HEK293 (cell line): Measurements from ENCODE around the gene HEATR5B.

Experiments
- CTCF ChIA-PET: fragments of 350-600 bp; formaldehyde crosslinking; extraction: SDS; loops from one replicate; lab custom pipeline; 2021; ENCODE audit warnings: antibody characterized with exemption; lab: Yijun Ruan, JAX
- POLR2A ChIA-PET: fragments of 300-600 bp; formaldehyde crosslinking; extraction: SDS; loops from one replicate; lab custom pipeline; 2020; ENCODE audit warnings: antibody characterized with exemption, inconsistent platforms; lab: Yijun Ruan, JAX
- H3K27ac ChIP-seq: fragments of 200-500 bp; sonication (Bioruptor generic); 2 replicates; pipeline ENCODE4 v1.5.1; 2014; ENCODE audit warnings: low read depth, low read length, control low read depth, inconsistent platforms; ENCODE audit errors: extremely low read depth
- H3K36me3 ChIP-seq, 2 experiments: fragments of 200-500 bp in 1 of 2; sonication (Bioruptor generic) in 1 of 2; 1 replicate in 1 of 2; 2 replicates in 1 of 2; pipeline ENCODE4 v1.5.1; 2014 to 2017; ENCODE audit warnings: inconsistent platforms in 2 of 2, low read length in 2 of 2; ENCODE audit not compliant: control insufficient read depth in 2 of 2, insufficient read depth in 1 of 2
- H3K4me1 ChIP-seq: fragments of 200-500 bp; sonication (Bioruptor generic); 2 replicates; pipeline ENCODE4 v1.5.1; 2014; ENCODE audit warnings: mild to moderate bottlenecking, low read length, inconsistent platforms; ENCODE audit not compliant: control insufficient read depth, insufficient read depth
- H3K4me3 ChIP-seq: 2 replicates; pipeline ENCODE4 v1.5.1; 2011; ENCODE audit warnings: low read depth, mild to moderate bottlenecking, control low read depth, low read length, moderate library complexity
- H3K9me3 ChIP-seq: fragments of 200-500 bp; sonication (Bioruptor generic); 2 replicates; pipeline ENCODE4 v1.5.1; 2014; ENCODE audit warnings: low read depth, low read length, inconsistent platforms; ENCODE audit not compliant: control insufficient read depth, insufficient read depth
- EGR2 ChIP-seq: fragments of 450-650 bp; formaldehyde crosslinking; IDR thresholded peaks from 2 replicates; pipeline ENCODE4 v1.5.1; 2016; ENCODE audit warnings: low read depth, missing biosample characterization, missing genetic modification characterization
- GFI1B ChIP-seq: fragments of 450-650 bp; formaldehyde crosslinking; IDR thresholded peaks from 2 replicates; pipeline ENCODE4 v1.5.1; 2016; ENCODE audit warnings: missing biosample characterization, missing genetic modification characterization
- KLF10 ChIP-seq: fragments of 450-650 bp; IDR thresholded peaks from 2 replicates; pipeline ENCODE4 v1.5.1; 2018; ENCODE audit warnings: missing biosample characterization, mild to moderate bottlenecking, missing genetic modification characterization
- YY1 ChIP-seq: fragments of 450-650 bp; formaldehyde crosslinking; IDR thresholded peaks from 2 replicates; pipeline ENCODE4 v1.5.1; 2018; ENCODE audit warnings: missing biosample characterization, missing genetic modification characterization
- ZNF10 ChIP-seq: fragments of 450-650 bp; formaldehyde crosslinking; IDR thresholded peaks from 2 replicates; pipeline ENCODE4 v1.5.1; 2017; ENCODE audit warnings: missing biosample characterization, missing genetic modification characterization
- ZNF146 ChIP-seq: fragments of 450-650 bp; formaldehyde crosslinking; IDR thresholded peaks from 2 replicates; pipeline ENCODE4 v1.5.1; 2016; ENCODE audit warnings: missing biosample characterization, missing genetic modification characterization
- ZNF157 ChIP-seq: fragments of 450-650 bp; formaldehyde crosslinking; IDR thresholded peaks from 2 replicates; pipeline ENCODE4 v1.5.1; 2016; ENCODE audit warnings: missing biosample characterization, missing genetic modification characterization
- ZNF223 ChIP-seq: fragments of 450-650 bp; formaldehyde crosslinking; IDR thresholded peaks from 2 replicates; pipeline ENCODE4 v1.5.1; 2016; ENCODE audit warnings: missing biosample characterization, missing genetic modification characterization
- ZNF23 ChIP-seq: fragments of 450-650 bp; formaldehyde crosslinking; IDR thresholded peaks from 2 replicates; pipeline ENCODE4 v1.5.1; 2016; ENCODE audit warnings: missing biosample characterization, missing genetic modification characterization, borderline replicate concordance
- ZNF24 ChIP-seq: fragments of 450-650 bp; formaldehyde crosslinking; IDR thresholded peaks from 2 replicates; pipeline ENCODE4 v1.5.1; 2016; ENCODE audit warnings: missing biosample characterization, missing genetic modification characterization
- ZNF350 ChIP-seq: fragments of 450-650 bp; formaldehyde crosslinking; IDR thresholded peaks from 2 replicates; pipeline ENCODE4 v1.5.0; 2017; ENCODE audit warnings: missing biosample characterization, mild to moderate bottlenecking, missing genetic modification characterization
- ZNF394 ChIP-seq: fragments of 450-650 bp; formaldehyde crosslinking; IDR thresholded peaks from 2 replicates; pipeline ENCODE4 v1.5.1; 2016; ENCODE audit warnings: missing biosample characterization, missing genetic modification characterization, mild to moderate bottlenecking, moderate library complexity, borderline replicate concordance
- ZNF404 ChIP-seq: fragments of 450-650 bp; formaldehyde crosslinking; IDR thresholded peaks from 2 replicates; pipeline ENCODE4 v1.5.1; 2017; ENCODE audit warnings: missing biosample characterization, missing genetic modification characterization
- ZNF416 ChIP-seq: fragments of 450-650 bp; formaldehyde crosslinking; IDR thresholded peaks from 2 replicates; pipeline ENCODE4 v1.5.1; 2016; ENCODE audit warnings: missing biosample characterization, missing genetic modification characterization
- ZNF423 ChIP-seq: fragments of 450-650 bp; formaldehyde crosslinking; IDR thresholded peaks from 2 replicates; pipeline ENCODE4 v1.5.1; 2016; ENCODE audit warnings: missing biosample characterization, missing genetic modification characterization
- ZNF549 ChIP-seq: fragments of 450-650 bp; IDR thresholded peaks from 2 replicates; pipeline ENCODE4 v1.5.1; 2018; ENCODE audit warnings: missing biosample characterization, missing genetic modification characterization, mild to moderate bottlenecking, inconsistent platforms, moderate library complexity
- ZNF621 ChIP-seq: fragments of 450-650 bp; formaldehyde crosslinking; IDR thresholded peaks from 2 replicates; pipeline ENCODE4 v1.5.1; 2017; ENCODE audit warnings: missing biosample characterization, missing genetic modification characterization
- ZNF626 ChIP-seq: fragments of 450-650 bp; sonication (Bioruptor Pico); formaldehyde crosslinking; IDR thresholded peaks from 2 replicates; pipeline ENCODE4 v1.5.1; 2018; ENCODE audit warnings: missing biosample characterization, missing genetic modification characterization, inconsistent platforms
- ZNF660 ChIP-seq: fragments of 450-650 bp; IDR thresholded peaks from 2 replicates; pipeline ENCODE4 v1.5.1; 2018; ENCODE audit warnings: missing biosample characterization, mild to moderate bottlenecking, missing genetic modification characterization
- ZNF677 ChIP-seq: fragments of 450-650 bp; IDR thresholded peaks from 2 replicates; pipeline ENCODE4 v1.5.0; 2018; ENCODE audit warnings: missing biosample characterization, mild to moderate bottlenecking, missing genetic modification characterization, moderate library complexity
- ZNF777 ChIP-seq: fragments of 450-650 bp; formaldehyde crosslinking; IDR thresholded peaks from 2 replicates; pipeline ENCODE4 v1.5.1; 2017; ENCODE audit warnings: missing biosample characterization, missing genetic modification characterization, borderline replicate concordance
- ZNF830 ChIP-seq: fragments of 450-650 bp; IDR thresholded peaks from 2 replicates; pipeline ENCODE4 v1.5.0; 2018; ENCODE audit warnings: missing biosample characterization, missing genetic modification characterization, low read depth, mild to moderate bottlenecking, moderate library complexity
- ZSCAN30 ChIP-seq: fragments of 450-650 bp; IDR thresholded peaks from 2 replicates; pipeline ENCODE4 v1.5.1; 2018; ENCODE audit warnings: missing biosample characterization, mild to moderate bottlenecking, missing genetic modification characterization, moderate library complexity
- TF ChIP-seq, protein P1 (sequence below): fragments of 450-650 bp; formaldehyde crosslinking; IDR thresholded peaks from 2 replicates; pipeline ENCODE4 v1.5.1; 2016; ENCODE audit warnings: missing biosample characterization, missing genetic modification characterization
- TF ChIP-seq, protein P2 (sequence below): fragments of 450-650 bp; formaldehyde crosslinking; IDR thresholded peaks from 2 replicates; pipeline ENCODE4 v1.5.1; 2016; ENCODE audit warnings: missing biosample characterization, missing genetic modification characterization, borderline replicate concordance
- TF ChIP-seq, protein P3 (sequence below): fragments of 450-650 bp; formaldehyde crosslinking; IDR thresholded peaks from 2 replicates; pipeline ENCODE4 v1.5.1; 2016; ENCODE audit warnings: missing biosample characterization, missing genetic modification characterization
- TF ChIP-seq, protein P4 (sequence below): fragments of 450-650 bp; formaldehyde crosslinking; conservative IDR thresholded peaks from 2 replicates; pipeline ENCODE4 v1.5.1; 2016; ENCODE audit warnings: low read depth, missing biosample characterization, missing genetic modification characterization

The HEATR5B gene

DNA sequence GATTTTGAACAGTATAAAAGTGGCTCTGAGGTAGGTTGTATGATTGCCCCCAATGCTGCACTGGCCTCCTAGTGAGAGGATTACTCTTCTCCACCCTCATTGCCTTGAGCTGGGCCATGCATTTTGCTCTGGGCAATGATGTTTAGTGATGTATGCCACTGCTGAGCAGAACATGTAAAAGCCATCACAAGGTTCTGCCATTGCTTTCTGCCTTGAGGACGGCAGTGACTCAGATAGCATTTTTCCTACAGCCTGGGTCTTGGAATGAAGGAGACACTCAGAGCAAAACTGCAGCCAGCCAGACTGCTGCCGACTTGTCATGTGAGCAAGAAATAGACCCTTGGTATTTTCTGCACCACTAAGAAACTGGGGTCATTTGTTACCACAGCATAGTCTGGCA, 27.8 kb upstream of the HEATR5B start:
- H3K4me3 ChIP-seq: no peak overlapping the region
- H3K27ac ChIP-seq: no peak overlapping the region
- no peak for TF ChIP-seq ZNF423 (tag by site-specific recombination)
- no peak for TF ChIP-seq GFI1B (tag by site-specific recombination)
- TF ChIP-seq ZNF24 (tag by site-specific recombination): no peak
- no peak for TF ChIP-seq ZNF830 (tag by site-specific recombination)
- TF ChIP-seq ZNF223 (tag by site-specific recombination): no peak
- TF ChIP-seq ZNF350: no peak
- TF ChIP-seq ZNF10 (tag by site-specific recombination): no peak
- TF ChIP-seq ZNF157: no peak
- TF ChIP-seq, protein P1, sequence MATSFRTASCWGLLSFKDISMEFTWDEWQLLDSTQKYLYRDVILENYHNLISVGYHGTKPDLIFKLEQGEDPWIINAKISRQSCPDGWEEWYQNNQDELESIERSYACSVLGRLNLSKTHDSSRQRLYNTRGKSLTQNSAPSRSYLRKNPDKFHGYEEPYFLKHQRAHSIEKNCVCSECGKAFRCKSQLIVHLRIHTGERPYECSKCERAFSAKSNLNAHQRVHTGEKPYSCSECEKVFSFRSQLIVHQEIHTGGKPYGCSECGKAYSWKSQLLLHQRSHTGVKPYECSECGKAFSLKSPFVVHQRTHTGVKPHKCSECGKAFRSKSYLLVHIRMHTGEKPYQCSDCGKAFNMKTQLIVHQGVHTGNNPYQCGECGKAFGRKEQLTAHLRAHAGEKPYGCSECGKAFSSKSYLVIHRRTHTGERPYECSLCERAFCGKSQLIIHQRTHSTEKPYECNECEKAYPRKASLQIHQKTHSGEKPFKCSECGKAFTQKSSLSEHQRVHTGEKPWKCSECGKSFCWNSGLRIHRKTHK: no peak
- no peak for TF ChIP-seq ZNF677
- TF ChIP-seq EGR2: no peak
- TF ChIP-seq ZNF404 (tag by site-specific recombination): no peak
- TF ChIP-seq ZNF146 (tag by site-specific recombination): no peak
- TF ChIP-seq, protein P2, sequence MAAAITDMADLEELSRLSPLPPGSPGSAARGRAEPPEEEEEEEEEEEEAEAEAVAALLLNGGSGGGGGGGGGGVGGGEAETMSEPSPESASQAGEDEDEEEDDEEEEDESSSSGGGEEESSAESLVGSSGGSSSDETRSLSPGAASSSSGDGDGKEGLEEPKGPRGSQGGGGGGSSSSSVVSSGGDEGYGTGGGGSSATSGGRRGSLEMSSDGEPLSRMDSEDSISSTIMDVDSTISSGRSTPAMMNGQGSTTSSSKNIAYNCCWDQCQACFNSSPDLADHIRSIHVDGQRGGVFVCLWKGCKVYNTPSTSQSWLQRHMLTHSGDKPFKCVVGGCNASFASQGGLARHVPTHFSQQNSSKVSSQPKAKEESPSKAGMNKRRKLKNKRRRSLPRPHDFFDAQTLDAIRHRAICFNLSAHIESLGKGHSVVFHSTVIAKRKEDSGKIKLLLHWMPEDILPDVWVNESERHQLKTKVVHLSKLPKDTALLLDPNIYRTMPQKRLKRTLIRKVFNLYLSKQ (tag by site-specific recombination): no peak
- TF ChIP-seq ZNF621 (tag by site-specific recombination): no peak
- no peak for TF ChIP-seq ZSCAN30 (tag by site-specific recombination)
- TF ChIP-seq ZNF660: no peak
- TF ChIP-seq ZNF626: no peak
- TF ChIP-seq, protein P3, sequence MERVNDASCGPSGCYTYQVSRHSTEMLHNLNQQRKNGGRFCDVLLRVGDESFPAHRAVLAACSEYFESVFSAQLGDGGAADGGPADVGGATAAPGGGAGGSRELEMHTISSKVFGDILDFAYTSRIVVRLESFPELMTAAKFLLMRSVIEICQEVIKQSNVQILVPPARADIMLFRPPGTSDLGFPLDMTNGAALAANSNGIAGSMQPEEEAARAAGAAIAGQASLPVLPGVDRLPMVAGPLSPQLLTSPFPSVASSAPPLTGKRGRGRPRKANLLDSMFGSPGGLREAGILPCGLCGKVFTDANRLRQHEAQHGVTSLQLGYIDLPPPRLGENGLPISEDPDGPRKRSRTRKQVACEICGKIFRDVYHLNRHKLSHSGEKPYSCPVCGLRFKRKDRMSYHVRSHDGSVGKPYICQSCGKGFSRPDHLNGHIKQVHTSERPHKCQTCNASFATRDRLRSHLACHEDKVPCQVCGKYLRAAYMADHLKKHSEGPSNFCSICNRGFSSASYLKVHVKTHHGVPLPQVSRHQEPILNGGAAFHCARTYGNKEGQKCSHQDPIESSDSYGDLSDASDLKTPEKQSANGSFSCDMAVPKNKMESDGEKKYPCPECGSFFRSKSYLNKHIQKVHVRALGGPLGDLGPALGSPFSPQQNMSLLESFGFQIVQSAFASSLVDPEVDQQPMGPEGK (tag by site-specific recombination): no peak
- POLR2A ChIA-PET: no interaction called here
- H3K36me3 ChIP-seq: peaks cover 48 to 61% of the 10 kb centered on the region in 2 experiments
- no peaks in the 10 kb centered on the region for H3K9me3 ChIP-seq
- no peaks in the 10 kb centered on the region for H3K4me1 ChIP-seq
- CTCF ChIA-PET: interaction anchor here (0.7 kb wide), 1 partner anchor 231 kb away, joined by 3 read pairs; no protein-coding TSS in a partner anchor

DNA sequence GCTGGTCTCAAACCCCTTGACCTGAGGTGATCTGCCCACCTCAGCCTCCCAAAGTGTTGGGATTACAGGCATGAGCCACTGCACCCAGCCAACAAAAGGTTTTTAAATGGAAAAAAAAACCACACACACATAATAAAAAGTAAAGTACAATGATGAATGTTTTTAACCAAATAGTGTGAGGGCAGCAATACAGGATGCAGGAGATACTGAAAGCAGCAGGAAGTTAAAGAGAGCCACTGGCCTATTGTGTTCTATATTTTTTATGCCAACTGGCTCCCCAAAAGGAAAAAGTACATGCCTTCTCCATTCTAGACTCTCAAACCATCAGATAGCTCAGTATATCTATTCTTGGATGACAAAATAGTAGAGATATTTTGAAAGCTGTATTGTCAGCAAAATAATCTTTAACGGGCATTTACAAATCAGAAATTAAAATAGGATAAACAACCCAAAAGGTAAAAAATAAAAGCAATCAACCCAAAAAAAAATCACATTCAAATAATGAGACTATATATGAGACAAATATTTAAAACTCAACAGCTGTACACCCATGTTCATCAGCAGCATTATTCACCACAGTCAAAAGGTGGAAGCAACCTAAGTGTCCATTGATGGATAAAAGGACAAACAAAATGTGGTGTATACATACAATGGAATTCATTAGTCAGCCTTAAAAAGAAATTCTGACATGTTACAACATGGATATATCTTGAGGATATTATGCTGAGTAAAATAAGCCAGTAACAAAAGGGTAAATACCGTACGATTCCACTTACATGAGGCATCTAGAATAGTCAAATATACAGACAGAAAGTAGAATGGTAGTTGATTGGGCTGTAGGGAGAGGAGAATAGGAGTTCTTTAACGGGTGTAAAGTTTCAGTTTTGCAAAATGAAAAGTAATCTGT, 26.4 kb upstream of the HEATR5B start:
- H3K4me1 ChIP-seq: no peaks in the 10 kb centered on the region
- no peak overlapping the region for H3K4me3 ChIP-seq
- CTCF ChIA-PET: interaction anchor here (0.6 kb wide), 1 partner anchor 1216 kb away, joined by 3 read pairs; no protein-coding TSS in a partner anchor
- peaks cover 61 to 67% of the 10 kb centered on the region in 2 experiments for H3K36me3 ChIP-seq
- no peaks in the 10 kb centered on the region for H3K9me3 ChIP-seq
- no peak overlapping the region for H3K27ac ChIP-seq
- POLR2A ChIA-PET: no interaction called here
- TF ChIP-seq YY1 (no peak), ZNF394 (tag by site-specific recombination) (no peak), ZNF777 (no peak), KLF10 (no peak), ZNF549 (tag by site-specific recombination) (no peak), ZNF23 (tag by site-specific recombination) (no peak), ZNF416 (tag by site-specific recombination) (no peak)
- TF ChIP-seq, protein P4, sequence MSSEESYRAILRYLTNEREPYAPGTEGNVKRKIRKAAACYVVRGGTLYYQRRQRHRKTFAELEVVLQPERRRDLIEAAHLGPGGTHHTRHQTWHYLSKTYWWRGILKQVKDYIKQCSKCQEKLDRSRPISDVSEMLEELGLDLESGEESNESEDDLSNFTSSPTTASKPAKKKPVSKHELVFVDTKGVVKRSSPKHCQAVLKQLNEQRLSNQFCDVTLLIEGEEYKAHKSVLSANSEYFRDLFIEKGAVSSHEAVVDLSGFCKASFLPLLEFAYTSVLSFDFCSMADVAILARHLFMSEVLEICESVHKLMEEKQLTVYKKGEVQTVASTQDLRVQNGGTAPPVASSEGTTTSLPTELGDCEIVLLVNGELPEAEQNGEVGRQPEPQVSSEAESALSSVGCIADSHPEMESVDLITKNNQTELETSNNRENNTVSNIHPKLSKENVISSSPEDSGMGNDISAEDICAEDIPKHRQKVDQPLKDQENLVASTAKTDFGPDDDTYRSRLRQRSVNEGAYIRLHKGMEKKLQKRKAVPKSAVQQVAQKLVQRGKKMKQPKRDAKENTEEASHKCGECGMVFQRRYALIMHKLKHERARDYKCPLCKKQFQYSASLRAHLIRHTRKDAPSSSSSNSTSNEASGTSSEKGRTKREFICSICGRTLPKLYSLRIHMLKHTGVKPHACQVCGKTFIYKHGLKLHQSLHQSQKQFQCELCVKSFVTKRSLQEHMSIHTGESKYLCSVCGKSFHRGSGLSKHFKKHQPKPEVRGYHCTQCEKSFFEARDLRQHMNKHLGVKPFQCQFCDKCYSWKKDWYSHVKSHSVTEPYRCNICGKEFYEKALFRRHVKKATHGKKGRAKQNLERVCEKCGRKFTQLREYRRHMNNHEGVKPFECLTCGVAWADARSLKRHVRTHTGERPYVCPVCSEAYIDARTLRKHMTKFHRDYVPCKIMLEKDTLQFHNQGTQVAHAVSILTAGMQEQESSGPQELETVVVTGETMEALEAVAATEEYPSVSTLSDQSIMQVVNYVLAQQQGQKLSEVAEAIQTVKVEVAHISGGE: no peak
